HEK293 (cell line): ENCODE results near the gene GOLGA5.

ENCODE experiments used
- CTCF ChIA-PET: fragments of 350-600 bp; formaldehyde crosslinking; extraction: SDS; loops from one replicate; lab custom pipeline; 2021; ENCODE audit warnings: antibody characterized with exemption; lab: Yijun Ruan, JAX
- POLR2A ChIA-PET: fragments of 300-600 bp; formaldehyde crosslinking; extraction: SDS; loops from one replicate; lab custom pipeline; 2020; ENCODE audit warnings: antibody characterized with exemption, inconsistent platforms; lab: Yijun Ruan, JAX
- H3K27ac ChIP-seq: fragments of 200-500 bp; sonication (Bioruptor generic); 2 replicates; pipeline ENCODE4 v1.5.1; 2014; ENCODE audit warnings: low read depth, low read length, control low read depth, inconsistent platforms; ENCODE audit errors: extremely low read depth
- H3K36me3 ChIP-seq, 2 experiments: fragments of 200-500 bp in 1 of 2; sonication (Bioruptor generic) in 1 of 2; 1 replicate in 1 of 2; 2 replicates in 1 of 2; pipeline ENCODE4 v1.5.1; 2014 to 2017; ENCODE audit warnings: inconsistent platforms in 2 of 2, low read length in 2 of 2; ENCODE audit not compliant: control insufficient read depth in 2 of 2, insufficient read depth in 1 of 2
- H3K4me1 ChIP-seq: fragments of 200-500 bp; sonication (Bioruptor generic); 2 replicates; pipeline ENCODE4 v1.5.1; 2014; ENCODE audit warnings: mild to moderate bottlenecking, low read length, inconsistent platforms; ENCODE audit not compliant: control insufficient read depth, insufficient read depth
- H3K4me3 ChIP-seq: 2 replicates; pipeline ENCODE4 v1.5.1; 2011; ENCODE audit warnings: low read depth, mild to moderate bottlenecking, control low read depth, low read length, moderate library complexity
- H3K9me3 ChIP-seq: fragments of 200-500 bp; sonication (Bioruptor generic); 2 replicates; pipeline ENCODE4 v1.5.1; 2014; ENCODE audit warnings: low read depth, low read length, inconsistent platforms; ENCODE audit not compliant: control insufficient read depth, insufficient read depth
- AEBP2 ChIP-seq: fragments of 450-650 bp; formaldehyde crosslinking; IDR thresholded peaks from 2 replicates; pipeline ENCODE4 v1.5.1; 2016; ENCODE audit warnings: missing biosample characterization, missing genetic modification characterization, borderline replicate concordance
- IKZF3 ChIP-seq: fragments of 450-650 bp; IDR thresholded peaks from 2 replicates; pipeline ENCODE4 v1.5.0; 2018; ENCODE audit warnings: missing biosample characterization, mild to moderate bottlenecking, missing genetic modification characterization, moderate library complexity
- KLF7 ChIP-seq: fragments of 450-650 bp; formaldehyde crosslinking; IDR thresholded peaks from 2 replicates; pipeline ENCODE4 v1.5.1; 2016; ENCODE audit warnings: missing biosample characterization, missing genetic modification characterization, borderline replicate concordance
- PATZ1 ChIP-seq: fragments of 450-650 bp; formaldehyde crosslinking; IDR thresholded peaks from 2 replicates; pipeline ENCODE4 v1.5.1; 2016; ENCODE audit warnings: missing biosample characterization, missing genetic modification characterization
- PRDM1 ChIP-seq: fragments of 450-650 bp; formaldehyde crosslinking; IDR thresholded peaks from 2 replicates; pipeline ENCODE4; 2016; ENCODE audit warnings: missing biosample characterization, missing genetic modification characterization
- ZBTB26 ChIP-seq: fragments of 450-650 bp; formaldehyde crosslinking; optimal IDR thresholded peaks from 2 replicates; pipeline ENCODE3; 2016; ENCODE audit warnings: missing biosample characterization, mild to moderate bottlenecking, missing genetic modification characterization
- ZBTB49 ChIP-seq: fragments of 450-650 bp; formaldehyde crosslinking; IDR thresholded peaks from 2 replicates; pipeline ENCODE4 v1.5.1; 2016; ENCODE audit warnings: missing biosample characterization, missing genetic modification characterization, low read depth
- ZFP41 ChIP-seq: fragments of 450-650 bp; formaldehyde crosslinking; IDR thresholded peaks from 2 replicates; pipeline ENCODE4 v1.5.1; 2016; ENCODE audit warnings: missing biosample characterization, missing genetic modification characterization, borderline replicate concordance
- ZNF132 ChIP-seq: fragments of 450-650 bp; formaldehyde crosslinking; IDR thresholded peaks from 2 replicates; pipeline ENCODE4 v1.5.1; 2017; ENCODE audit warnings: missing biosample characterization, missing genetic modification characterization, borderline replicate concordance
- ZNF138 ChIP-seq: fragments of 450-650 bp; formaldehyde crosslinking; IDR thresholded peaks from 2 replicates; pipeline ENCODE4 v1.5.1; 2016; ENCODE audit warnings: missing biosample characterization, missing genetic modification characterization, borderline replicate concordance
- ZNF146 ChIP-seq: fragments of 450-650 bp; formaldehyde crosslinking; IDR thresholded peaks from 2 replicates; pipeline ENCODE4 v1.5.1; 2016; ENCODE audit warnings: missing biosample characterization, missing genetic modification characterization
- ZNF155 ChIP-seq: fragments of 450-650 bp; formaldehyde crosslinking; IDR thresholded peaks from 2 replicates; pipeline ENCODE4 v1.5.1; 2016; ENCODE audit warnings: missing biosample characterization, missing genetic modification characterization
- ZNF169 ChIP-seq: fragments of 450-650 bp; formaldehyde crosslinking; IDR thresholded peaks from 2 replicates; pipeline ENCODE4 v1.5.1; 2016; ENCODE audit warnings: missing biosample characterization, missing genetic modification characterization
- ZNF175 ChIP-seq: fragments of 450-650 bp; formaldehyde crosslinking; IDR thresholded peaks from 2 replicates; pipeline ENCODE4 v1.5.1; 2016; ENCODE audit warnings: missing biosample characterization, missing genetic modification characterization
- ZNF211 ChIP-seq: fragments of 450-650 bp; formaldehyde crosslinking; IDR thresholded peaks from 2 replicates; pipeline ENCODE4 v1.5.1; 2016; ENCODE audit warnings: low read depth, missing biosample characterization, missing genetic modification characterization
- ZNF335 ChIP-seq: fragments of 450-650 bp; formaldehyde crosslinking; conservative IDR thresholded peaks from 2 replicates; pipeline ENCODE4 v1.5.1; 2016; ENCODE audit warnings: missing biosample characterization, missing genetic modification characterization
- ZNF366 ChIP-seq: fragments of 450-650 bp; formaldehyde crosslinking; conservative IDR thresholded peaks from 2 replicates; pipeline ENCODE4 v1.5.1; 2016; ENCODE audit warnings: missing biosample characterization, missing genetic modification characterization
- ZNF514 ChIP-seq: fragments of 450-650 bp; formaldehyde crosslinking; IDR thresholded peaks from 2 replicates; pipeline ENCODE4 v1.5.1; 2016; ENCODE audit warnings: missing biosample characterization, missing genetic modification characterization
- ZNF600 ChIP-seq: fragments of 450-650 bp; formaldehyde crosslinking; IDR thresholded peaks from 2 replicates; pipeline ENCODE4 v1.5.1; 2016; ENCODE audit warnings: missing biosample characterization, missing genetic modification characterization
- ZNF704 ChIP-seq: fragments of 450-650 bp; formaldehyde crosslinking; IDR thresholded peaks from 2 replicates; pipeline ENCODE4 v1.5.1; 2016; ENCODE audit warnings: missing biosample characterization, missing genetic modification characterization
- ZNF707 ChIP-seq: fragments of 450-650 bp; formaldehyde crosslinking; IDR thresholded peaks from 2 replicates; pipeline ENCODE4 v1.5.1; 2016; ENCODE audit warnings: missing biosample characterization, missing genetic modification characterization
- ZNF768 ChIP-seq: fragments of 450-650 bp; formaldehyde crosslinking; IDR thresholded peaks from 2 replicates; pipeline ENCODE4 v1.5.1; 2018; ENCODE audit warnings: missing biosample characterization, mild to moderate bottlenecking, missing genetic modification characterization
- ZSCAN16 ChIP-seq: fragments of 450-650 bp; formaldehyde crosslinking; IDR thresholded peaks from 2 replicates; pipeline ENCODE4 v1.5.1; 2016; ENCODE audit warnings: missing biosample characterization, missing genetic modification characterization

GOLGA5 gene

GRCh38 chr14:92759300-92759678 is 34.8 kb upstream of the GOLGA5 start:
- TF ChIP-seq ZNF707 (tag by site-specific recombination) (no peak), ZFP41 (tag by site-specific recombination) (no peak), ZNF600 (tag by site-specific recombination) (no peak), ZNF366 (tag by site-specific recombination) (no peak), ZBTB26 (tag by site-specific recombination) (no peak), ZNF146 (tag by site-specific recombination) (no peak), ZNF138 (tag by site-specific recombination) (no peak), ZBTB49 (no peak), ZNF175 (no peak)
- CTCF ChIA-PET: interaction anchor here (0.6 kb wide), 1 partner anchor 504 kb away, joined by 3 read pairs; no protein-coding TSS in a partner anchor

GRCh38 chr14:92759679-92760523 is 34.2 kb upstream of the GOLGA5 start:
- Histone ChIP-seq H3K4me1 (no peaks in the 10 kb centered on the region), H3K27ac (no peak overlapping the region), H3K9me3 (no peaks in the 10 kb centered on the region), H3K36me3 (no peaks in the 10 kb centered on the region), H3K4me3 (no peak overlapping the region)
- TF ChIP-seq IKZF3 (tag by site-specific recombination) (no peak), ZNF155 (no peak), PATZ1 (tag by site-specific recombination) (no peak), PRDM1 (tag by site-specific recombination) (peak; percentile 80), ZSCAN16 (no peak), ZNF335 (tag by site-specific recombination) (no peak)
- CTCF ChIA-PET: no interaction called here
- POLR2A ChIA-PET: interaction anchor here (3.1 kb wide), 1 partner anchor 12 kb away, joined by 28 read pairs; the partner anchor contains the start of gene LGMN

More at GRCh38 chr14:92759300-92759678, 34.8 kb upstream of the GOLGA5 start:
- H3K4me1 ChIP-seq: no peaks in the 10 kb centered on the region
- H3K27ac ChIP-seq: no peak overlapping the region
- no peak overlapping the region for H3K4me3 ChIP-seq
- no peaks in the 10 kb centered on the region for H3K9me3 ChIP-seq
- POLR2A ChIA-PET: interaction anchor here (3.1 kb wide), 1 partner anchor 11 kb away, joined by 28 read pairs; the partner anchor contains the start of gene LGMN
- H3K36me3 ChIP-seq: no peaks in the 10 kb centered on the region

GRCh38 chr14:92760524-92760805 is 33.6 kb upstream of the GOLGA5 start:
- no peaks in the 10 kb centered on the region for H3K36me3 ChIP-seq
- ChIA-PET CTCF (no interaction called here), POLR2A (no interaction called here)
- TF ChIP-seq ZNF704 (tag by site-specific recombination) (no peak), ZNF169 (tag by site-specific recombination) (no peak), ZNF132 (tag by site-specific recombination) (no peak), AEBP2 (no peak), ZNF211 (tag by site-specific recombination) (no peak), ZNF514 (no peak), ZNF768 (tag by site-specific recombination) (no peak), KLF7 (tag by site-specific recombination) (no peak)

More at GRCh38 chr14:92760524-92760805, 33.6 kb upstream of the GOLGA5 start:
- Histone ChIP-seq H3K27ac (no peak overlapping the region), H3K4me1 (no peaks in the 10 kb centered on the region), H3K9me3 (no peaks in the 10 kb centered on the region), H3K4me3 (no peak overlapping the region)
